OCI-LY1 (cell line): ENCODE data around the gene FAF1.

Experiments
- H2AFZ ChIP-seq: fragments of 200-600 bp; sonication (generic), shearing (Covaris generic); 2 replicates; pipeline ENCODE4 v1.6.0; 2014; ENCODE audit warnings: antibody characterized with exemption, mild to moderate bottlenecking, low read length
- H3F3A ChIP-seq: fragments of 200-600 bp; sonication (generic), shearing (Covaris generic); 2 replicates; pipeline ENCODE4 v1.6.0; 2014; ENCODE audit warnings: mild to moderate bottlenecking, antibody characterized with exemption, low read length, moderate library complexity; ENCODE audit not compliant: insufficient read depth
- H3K27ac ChIP-seq: fragments of 200-600 bp; sonication (generic); 2 replicates; pipeline ENCODE4 v1.5.1; 2014; ENCODE audit warnings: low read length, mixed run types, mild to moderate bottlenecking, low read depth; ENCODE audit not compliant: poor library complexity, severe bottlenecking
- H3K27me3 ChIP-seq: fragments of 200-600 bp; sonication (generic); 2 replicates; pipeline ENCODE4 v1.6.0; 2014; ENCODE audit warnings: antibody characterized with exemption, mild to moderate bottlenecking, low read length, moderate library complexity; ENCODE audit not compliant: insufficient read depth
- H3K36me3 ChIP-seq: fragments of 200-600 bp; sonication (generic); 2 replicates; pipeline ENCODE4 v1.6.1; 2014; ENCODE audit warnings: mild to moderate bottlenecking, antibody characterized with exemption, low read length, moderate library complexity, mixed read lengths; ENCODE audit not compliant: insufficient read depth
- H3K4me1 ChIP-seq: fragments of 200-600 bp; sonication (generic); 2 replicates; pipeline ENCODE4 v1.5.1; 2014; ENCODE audit warnings: mild to moderate bottlenecking, low read length, moderate library complexity; ENCODE audit not compliant: insufficient read depth, severe bottlenecking
- H3K4me2 ChIP-seq: fragments of 200-600 bp; sonication (generic), shearing (Covaris generic); 2 replicates; pipeline ENCODE4 v1.6.1; 2014; ENCODE audit warnings: low read length
- H3K4me3 ChIP-seq: fragments of 200-600 bp; sonication (generic); 2 replicates; pipeline ENCODE4 v1.5.1; 2014; ENCODE audit warnings: low read length, low read depth, mild to moderate bottlenecking, mixed read lengths; ENCODE audit not compliant: poor library complexity, severe bottlenecking
- H3K79me2 ChIP-seq: fragments of 200-600 bp; shearing (Covaris generic); 2 replicates; pipeline ENCODE4 v1.6.1; 2016; ENCODE audit warnings: mixed run types, low read length, mixed read lengths; ENCODE audit not compliant: insufficient read depth
- H3K9ac ChIP-seq: fragments of 200-600 bp; sonication (generic), shearing (Covaris generic); 2 replicates; pipeline ENCODE4 v1.6.1; 2014; ENCODE audit warnings: mild to moderate bottlenecking, low read length, mixed read lengths
- H3K9me2 ChIP-seq: fragments of 200-600 bp; sonication (generic), shearing (Covaris generic); 2 replicates; pipeline ENCODE4 v1.6.1; 2014; ENCODE audit warnings: low read depth, mild to moderate bottlenecking, low read length, mixed read lengths
- H3K9me3 ChIP-seq: fragments of 200-600 bp; shearing (Covaris generic); 2 replicates; pipeline ENCODE4 v1.6.1; 2014; ENCODE audit warnings: low read length, mixed read lengths
- H4K20me1 ChIP-seq: fragments of 200-600 bp; sonication (generic), shearing (Covaris generic); 2 replicates; pipeline ENCODE4 v1.6.0; 2016; ENCODE audit warnings: mild to moderate bottlenecking, low read length; ENCODE audit not compliant: insufficient read depth
- EZH2 ChIP-seq: fragments of 200-600 bp; sonication (generic), shearing (Covaris generic); IDR thresholded peaks from 2 replicates; pipeline ENCODE4 v1.8.0; 2017; ENCODE audit warnings: borderline replicate concordance, mixed run types, mild to moderate bottlenecking, antibody characterized with exemption, low read length, moderate library complexity, mixed read lengths
- TF ChIP-seq, protein P1 (sequence below): fragments of 200-600 bp; sonication (generic), shearing (Covaris generic); IDR thresholded peaks from 2 replicates; pipeline ENCODE4 v1.5.1; 2017; ENCODE audit warnings: mild to moderate bottlenecking, antibody characterized with exemption, low read length, moderate library complexity, mixed read lengths

The FAF1 gene

DNA sequence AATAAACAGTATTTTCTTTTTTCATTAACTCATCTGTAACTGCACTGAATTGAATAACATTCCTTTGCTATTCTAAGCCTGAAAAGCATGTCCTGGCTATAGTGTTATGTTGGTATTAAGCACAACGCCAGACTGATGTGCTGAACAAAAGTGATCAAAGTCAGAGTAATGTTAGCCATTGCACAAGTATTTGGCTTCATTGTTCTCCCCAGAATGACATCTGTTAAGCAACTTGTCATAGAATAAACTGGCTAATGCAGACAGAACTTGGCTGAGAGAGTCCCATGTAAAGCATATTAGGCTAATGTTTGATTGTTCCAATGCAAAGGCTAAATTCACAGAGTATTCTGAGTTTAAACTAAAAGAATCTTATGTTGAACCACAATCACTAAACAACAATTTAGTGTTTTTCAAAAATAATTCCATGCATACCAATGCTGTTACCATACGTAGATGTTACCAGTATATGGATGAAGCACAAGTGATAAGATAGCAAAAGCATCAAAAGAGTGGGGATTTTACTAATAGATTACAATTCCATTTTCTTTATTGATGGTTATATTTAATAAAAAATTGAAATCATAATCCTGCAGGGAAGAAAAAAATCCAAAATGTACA lies 301.5 kb downstream of the FAF1 start:
- no peak overlapping the region for H3K9ac ChIP-seq
- H3K4me2 ChIP-seq: no peak overlapping the region
- no peaks in the 10 kb centered on the region for H3K27me3 ChIP-seq
- no peaks in the 10 kb centered on the region for H3K79me2 ChIP-seq
- H4K20me1 ChIP-seq: no peaks in the 10 kb centered on the region
- no peak overlapping the region for H3K27ac ChIP-seq
- H2AFZ ChIP-seq: no peak overlapping the region
- TF ChIP-seq EZH2: no peak
- TF ChIP-seq, protein P1, sequence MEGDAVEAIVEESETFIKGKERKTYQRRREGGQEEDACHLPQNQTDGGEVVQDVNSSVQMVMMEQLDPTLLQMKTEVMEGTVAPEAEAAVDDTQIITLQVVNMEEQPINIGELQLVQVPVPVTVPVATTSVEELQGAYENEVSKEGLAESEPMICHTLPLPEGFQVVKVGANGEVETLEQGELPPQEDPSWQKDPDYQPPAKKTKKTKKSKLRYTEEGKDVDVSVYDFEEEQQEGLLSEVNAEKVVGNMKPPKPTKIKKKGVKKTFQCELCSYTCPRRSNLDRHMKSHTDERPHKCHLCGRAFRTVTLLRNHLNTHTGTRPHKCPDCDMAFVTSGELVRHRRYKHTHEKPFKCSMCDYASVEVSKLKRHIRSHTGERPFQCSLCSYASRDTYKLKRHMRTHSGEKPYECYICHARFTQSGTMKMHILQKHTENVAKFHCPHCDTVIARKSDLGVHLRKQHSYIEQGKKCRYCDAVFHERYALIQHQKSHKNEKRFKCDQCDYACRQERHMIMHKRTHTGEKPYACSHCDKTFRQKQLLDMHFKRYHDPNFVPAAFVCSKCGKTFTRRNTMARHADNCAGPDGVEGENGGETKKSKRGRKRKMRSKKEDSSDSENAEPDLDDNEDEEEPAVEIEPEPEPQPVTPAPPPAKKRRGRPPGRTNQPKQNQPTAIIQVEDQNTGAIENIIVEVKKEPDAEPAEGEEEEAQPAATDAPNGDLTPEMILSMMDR: no peak
- no peaks in the 10 kb centered on the region for H3K9me3 ChIP-seq
- H3K4me3 ChIP-seq: no peak overlapping the region
- no peaks in the 10 kb centered on the region for H3K9me2 ChIP-seq
- peaks cover 3% of the 10 kb centered on the region; the same call in 1 of the 2 replicates for H3K36me3 ChIP-seq
- H3F3A ChIP-seq: 0 out of 2 replicates have a peak, but pooled peaks cover 3% of the 10 kb centered on the region
- no peaks in the 10 kb centered on the region for H3K4me1 ChIP-seq

GRCh38 chr1:50656931-50657330 lies 303.1 kb downstream of the FAF1 start:
- no peak overlapping the region for H3K4me3 ChIP-seq
- H2AFZ ChIP-seq: no peak overlapping the region
- H3K79me2 ChIP-seq: no peaks in the 10 kb centered on the region
- H3K36me3 ChIP-seq: peaks cover 3% of the 10 kb centered on the region; the same call in 1 of the 2 replicates
- no peaks in the 10 kb centered on the region for H4K20me1 ChIP-seq
- no peak overlapping the region for H3K9ac ChIP-seq
- no peaks in the 10 kb centered on the region for H3K9me2 ChIP-seq
- H3K4me1 ChIP-seq: no peaks in the 10 kb centered on the region
- TF ChIP-seq, protein P1: no peak
- TF ChIP-seq EZH2: no peak
- H3F3A ChIP-seq: no peaks in the 10 kb centered on the region
- H3K27me3 ChIP-seq: no peaks in the 10 kb centered on the region
- H3K27ac ChIP-seq: no peak overlapping the region
- H3K9me3 ChIP-seq: no peaks in the 10 kb centered on the region
- H3K4me2 ChIP-seq: no peak overlapping the region

DNA sequence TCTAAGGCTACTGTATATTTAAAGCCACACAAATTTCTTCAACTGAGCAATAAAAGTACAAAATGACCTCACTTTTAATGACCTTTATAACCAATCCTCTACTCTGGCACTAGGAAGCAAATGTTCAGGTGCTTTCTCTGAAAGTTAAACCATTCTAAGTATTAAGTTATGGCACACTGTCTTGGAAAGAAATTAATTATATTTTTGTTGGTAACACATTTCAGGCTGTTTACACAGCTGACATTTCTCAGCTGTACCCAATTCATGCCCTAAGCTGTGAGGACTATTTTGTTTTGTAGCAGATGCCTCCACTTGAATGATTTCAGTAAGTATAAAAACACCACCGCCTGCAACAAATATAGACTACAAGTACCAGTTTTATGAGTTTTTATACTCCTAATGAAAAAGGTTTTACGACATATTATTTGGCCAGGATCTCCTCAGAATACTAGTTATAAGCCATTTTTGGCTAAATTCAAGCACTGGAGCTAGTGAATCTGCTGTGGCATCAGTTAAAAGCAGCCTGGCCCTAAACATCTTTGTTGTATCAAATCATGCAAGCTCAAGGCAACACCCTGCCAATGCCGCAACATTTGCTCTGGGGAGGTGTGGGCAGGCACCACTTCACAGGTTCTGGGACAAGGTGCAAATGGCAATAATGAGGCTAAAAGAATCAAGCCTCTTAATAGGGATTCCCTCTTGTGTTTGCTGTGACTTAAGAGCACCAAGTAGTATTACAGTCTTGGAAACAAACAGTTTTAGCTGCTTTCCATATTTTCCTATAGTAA lies 308.4 kb downstream of the FAF1 start:
- no peak overlapping the region for H2AFZ ChIP-seq
- no peak overlapping the region for H3K4me3 ChIP-seq
- H4K20me1 ChIP-seq: no peaks in the 10 kb centered on the region
- no peaks in the 10 kb centered on the region for H3K79me2 ChIP-seq
- no peaks in the 10 kb centered on the region for H3K4me1 ChIP-seq
- H3K9ac ChIP-seq: no peak overlapping the region
- H3K27me3 ChIP-seq: no peaks in the 10 kb centered on the region
- H3K9me3 ChIP-seq: no peaks in the 10 kb centered on the region
- H3K27ac ChIP-seq: no peak overlapping the region
- no peaks in the 10 kb centered on the region for H3K9me2 ChIP-seq
- no peak for TF ChIP-seq EZH2
- TF ChIP-seq, protein P1: no peak
- no peaks in the 10 kb centered on the region for H3F3A ChIP-seq
- H3K4me2 ChIP-seq: no peak overlapping the region
- H3K36me3 ChIP-seq: peaks cover 3% of the 10 kb centered on the region; the same call in 1 of the 2 replicates
